HG03439 (cell line): Measurements from ENCODE around the gene WLS.
"Not testable (repeated sequence)": the region's sequence is repeated elsewhere in the genome, so short reads cannot be mapped to it uniquely, and the experiment has no call there.

Experiments
- ATAC-seq: cut with Tn5 transposase; IDR thresholded peaks from one replicate; pipeline ENCODE4 v1.9.1; 2021; ENCODE audit warnings: mild to moderate bottlenecking, moderate library complexity; ENCODE audit not compliant: unreplicated experiment

WLS gene

GRCh38 chr1:68232289-68233148 is at the start of gene WLS:
WLS (minus strand) TSS chr1:68232523; CDS start chr1:68232299, 224 bp downstream.
- no peak for ATAC-seq

GRCh38 chr1:68280286-68280685 is 48.0 kb upstream of the WLS start:
- no peak for ATAC-seq

- ATAC-seq: no peak
Observed at GRCh38 chr1:68279846-68280245, 47.5 kb upstream of the WLS start.

GRCh38 chr1:68278221-68278620 is 45.9 kb upstream of the WLS start:
- ATAC-seq: no peak

GRCh38 chr1:68276448-68276847 is 44.1 kb upstream of the WLS start:
- no peak for ATAC-seq

GRCh38 chr1:68273530-68273929 is 41.2 kb upstream of the WLS start:
- no peak for ATAC-seq

GRCh38 chr1:68271596-68271995 is 39.3 kb upstream of the WLS start:
- ATAC-seq: no peak

GRCh38 chr1:68270951-68271350 is 38.6 kb upstream of the WLS start:
- ATAC-seq: no peak

GRCh38 chr1:68269637-68270430 is 37.5 kb upstream of the WLS start:
- ATAC-seq: no peak

- ATAC-seq: no peak
Observed at GRCh38 chr1:68268896-68269483, 36.7 kb upstream of the WLS start.

GRCh38 chr1:68256824-68257223 is 24.5 kb upstream of the WLS start:
- ATAC-seq: not testable (repeated sequence)

GRCh38 chr1:68255301-68255700 is 23.0 kb upstream of the WLS start:
- no peak for ATAC-seq

- no peak for ATAC-seq
Observed at GRCh38 chr1:68254667-68255226, 22.4 kb upstream of the WLS start.

- no peak for ATAC-seq
Observed at GRCh38 chr1:68237040-68237439, 4.7 kb upstream of the WLS start.

- ATAC-seq: no peak
Observed at GRCh38 chr1:68234094-68234493, 1.8 kb upstream of the WLS start.

- no peak for ATAC-seq
Observed at GRCh38 chr1:68233202-68233601, 879 bp upstream of the WLS start.

GRCh38 chr1:68231627-68232288 is 565 bp downstream of the WLS start:
- ATAC-seq: no peak

- no peak for ATAC-seq
Observed at GRCh38 chr1:68230901-68231626, 1.3 kb downstream of the WLS start.

GRCh38 chr1:68230484-68230802 is 1.9 kb downstream of the WLS start:
- ATAC-seq: no peak
